MCF 10A (cell line): Measurements from ENCODE around the gene GRAP. TPM values are rescaled to one million over a fixed set of nuclear protein-coding genes. Genes with fewer than 3 reads are reported as not detected.

Experiments
- BruUV-seq: library from RNA; stranded (reverse); fragments of 400-500 nt; replicated peaks from 2 replicates; lab custom pipeline; 2021; lab: Mats Ljungman, UMichigan
- CTCF ChIA-PET: fragments of 300-600 bp; sonication (Branson Sonifier 250); formaldehyde crosslinking; extraction: SDS; loops from one replicate; lab custom pipeline; 2021; ENCODE audit warnings: antibody characterized with exemption, inconsistent platforms; lab: Yijun Ruan, JAX
- POLR2A ChIA-PET: fragments of 300-600, 350-650 bp; sonication (Branson Sonifier 250); formaldehyde crosslinking; extraction: SDS; loops from one replicate; lab custom pipeline; 2020; ENCODE audit warnings: antibody characterized with exemption, inconsistent platforms; lab: Yijun Ruan, JAX
- DNase-seq: peaks from one replicate; pipeline ENCODE4 v3.0.0-alpha.2; 2018; ENCODE audit not compliant: unreplicated experiment
- H3K27ac Mint-ChIP-seq: one replicate; pipeline ENCODE4 v1.8.0; 2022; ENCODE audit warnings: mild to moderate bottlenecking, low read depth, mixed read lengths; ENCODE audit not compliant: unreplicated experiment
- H3K27me3 Mint-ChIP-seq: one replicate; pipeline ENCODE4 v1.8.0; 2022; ENCODE audit warnings: mixed read lengths; ENCODE audit not compliant: insufficient read depth, unreplicated experiment
- H3K36me3 Mint-ChIP-seq: one replicate; pipeline ENCODE4 v1.8.0; 2022; ENCODE audit warnings: mild to moderate bottlenecking, moderate library complexity, mixed read lengths; ENCODE audit not compliant: insufficient read depth, unreplicated experiment
- H3K4me1 Mint-ChIP-seq: one replicate; pipeline ENCODE4 v1.8.0; 2022; ENCODE audit warnings: mixed read lengths; ENCODE audit not compliant: insufficient read depth, unreplicated experiment
- H3K4me3 Mint-ChIP-seq: one replicate; pipeline ENCODE4 v1.8.0; 2022; ENCODE audit warnings: mild to moderate bottlenecking, moderate library complexity, mixed read lengths; ENCODE audit not compliant: unreplicated experiment
- H3K9me3 Mint-ChIP-seq: one replicate; pipeline ENCODE4 v1.8.0; 2022; ENCODE audit warnings: mixed read lengths; ENCODE audit not compliant: unreplicated experiment
- CTCF ChIP-seq: fragments of 200-600 bp; IDR thresholded peaks from one replicate; pipeline ENCODE4 v1.8.0; 2022; ENCODE audit warnings: antibody characterized with exemption, mild to moderate bottlenecking; ENCODE audit not compliant: unreplicated experiment
- intact Hi-C: fragments of 100-400 bp; cut with micrococcal nuclease; formaldehyde crosslinking; loops from 2 replicates; pipeline ENCODE4 v1.14.1; 2022
- total RNA-seq: library from RNA; stranded (reverse); gene quantifications from 2 replicates; pipeline ENCODE4 v1.2.3, GENCODE V29; 2022

Gene GRAP
- total RNA-seq, 1 experiment from 2014 or later: not detected

GRCh38 chr17:19004421-19005136, 42.2 kb downstream of the GRAP start, which contains the start of gene FAM83G:
Gene FAM83G, minus strand, starts transcription at chr17:19004764. Its CDS starts 723 bp downstream, at chr17:19004041.
- peaks cover 11% of the 10 kb centered on the region for H3K4me1 Mint-ChIP-seq
- peak within 1 kb of the TSS; percentile 82 for H3K4me3 Mint-ChIP-seq
- H3K9me3 Mint-ChIP-seq: no peaks in the 10 kb centered on the region
- peak; percentile 87 for DNase-seq
- peaks cover 9% of the 10 kb centered on the region for H3K36me3 Mint-ChIP-seq
- peak within 1 kb of the TSS; percentile 79 for H3K27ac Mint-ChIP-seq
- ChIA-PET CTCF (interaction anchor here (1.4 to 2.6 kb wide), 2 partner anchors 42 to 44 kb away, joined by 3 to 8 read pairs; no protein-coding TSS in a partner anchor), POLR2A (interaction anchor here (0.6 to 1.9 kb wide), 11 partner anchors 8 to 822 kb away, joined by 3 to 9 read pairs (median 4); no protein-coding TSS in a partner anchor)
- H3K27me3 Mint-ChIP-seq: no peaks in the 10 kb centered on the region
- no TSS peak for BruUV-seq
- intact Hi-C loops: loop anchor here (2.0 kb wide), 1 partner anchor 36 kb away; no protein-coding TSS in a partner anchor
- TF ChIP-seq CTCF: no peak

- peak; percentile 51 for DNase-seq
- no peaks in the 10 kb centered on the region for H3K27me3 Mint-ChIP-seq
- peak overlapping the region; percentile 82 for H3K4me3 Mint-ChIP-seq
- ChIA-PET CTCF (interaction anchor here (1.4 to 2.6 kb wide), 2 partner anchors 41 to 43 kb away, joined by 3 to 8 read pairs; no protein-coding TSS in a partner anchor), POLR2A (interaction anchor here (0.6 to 1.9 kb wide), 8 partner anchors 8 to 145 kb away, joined by 3 to 9 read pairs (median 4); no protein-coding TSS in a partner anchor)
- H3K4me1 Mint-ChIP-seq: peaks cover 11% of the 10 kb centered on the region
- peak overlapping the region; percentile 79 for H3K27ac Mint-ChIP-seq
- peaks cover 13% of the 10 kb centered on the region for H3K36me3 Mint-ChIP-seq
- TSS peak; percentile 28 for BruUV-seq
- H3K9me3 Mint-ChIP-seq: no peaks in the 10 kb centered on the region
- intact Hi-C loops: loop anchor here (2.0 kb wide), 1 partner anchor 35 kb away; no protein-coding TSS in a partner anchor
- no peak for TF ChIP-seq CTCF
Observed at GRCh38 chr17:19003543-19004420, 43.0 kb downstream of the GRAP start.

- intact Hi-C loops: no loop called here
- no peaks in the 10 kb centered on the region for H3K9me3 Mint-ChIP-seq
- DNase-seq: peak; percentile 20
- CTCF ChIA-PET: interaction anchor here (1.1 to 2.6 kb wide), 2 partner anchors 21 to 42 kb away, joined by 6 to 8 read pairs; no protein-coding TSS in a partner anchor
- peaks cover 11% of the 10 kb centered on the region for H3K4me1 Mint-ChIP-seq
- H3K27ac Mint-ChIP-seq: peak overlapping the region; percentile 79
- H3K4me3 Mint-ChIP-seq: peak overlapping the region; percentile 82
- no TSS peak for BruUV-seq
- H3K36me3 Mint-ChIP-seq: peaks cover 17% of the 10 kb centered on the region
- H3K27me3 Mint-ChIP-seq: no peaks in the 10 kb centered on the region
- POLR2A ChIA-PET: no interaction called here
- no peak for TF ChIP-seq CTCF
Observed at GRCh38 chr17:19002805-19003542, 43.8 kb downstream of the GRAP start.
